ENCODE data around the gene ATP9A. TPM values are rescaled to one million over a fixed set of nuclear protein-coding genes. Genes with fewer than 3 reads are reported as not detected.

ATP9A gene
- total and polyA plus RNA-seq, 3 donors from 2014 or later: 46.4 to 128 (median 89.3) TPM

DNA sequence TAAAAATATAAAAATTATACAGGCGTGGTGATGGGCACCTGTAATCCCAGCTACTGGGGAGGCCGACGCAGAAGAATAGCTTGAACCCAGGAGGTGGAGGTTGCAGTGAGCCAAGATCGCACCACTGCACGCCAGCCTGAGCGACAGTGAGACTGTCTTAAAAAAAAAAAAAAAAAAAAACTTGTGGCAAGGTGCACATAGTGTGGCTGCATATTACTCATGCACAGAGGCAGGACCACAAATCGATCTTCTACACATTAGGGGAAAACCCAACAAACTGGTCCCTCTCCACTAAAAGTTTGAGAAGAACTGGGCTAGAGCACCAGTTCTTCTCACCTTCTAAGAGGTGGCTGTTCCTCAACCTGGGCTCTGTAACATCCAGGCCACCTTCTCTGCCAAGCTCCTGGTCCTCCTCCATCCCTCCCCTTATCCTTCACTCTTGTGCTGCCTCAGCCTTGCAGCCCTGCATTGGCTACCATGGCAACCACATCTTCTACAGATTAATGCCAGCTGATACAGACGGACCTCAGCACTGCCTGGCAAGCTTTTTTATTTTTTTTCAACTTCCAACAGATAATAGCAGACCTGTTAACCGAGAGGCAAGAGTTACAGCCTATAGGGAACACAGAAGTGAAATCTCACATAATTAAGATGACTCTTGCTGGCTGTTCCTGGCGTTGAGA, 88.0 kb downstream of the ATP9A start:
- intact Hi-C loops (cut with DNase I; ENCODE audit: low total_unique reads): no loop called here
- no peak for TF ChIP-seq POLR2A (IDR thresholded peaks at IDR 0.05)
- TF ChIP-seq, protein P1, sequence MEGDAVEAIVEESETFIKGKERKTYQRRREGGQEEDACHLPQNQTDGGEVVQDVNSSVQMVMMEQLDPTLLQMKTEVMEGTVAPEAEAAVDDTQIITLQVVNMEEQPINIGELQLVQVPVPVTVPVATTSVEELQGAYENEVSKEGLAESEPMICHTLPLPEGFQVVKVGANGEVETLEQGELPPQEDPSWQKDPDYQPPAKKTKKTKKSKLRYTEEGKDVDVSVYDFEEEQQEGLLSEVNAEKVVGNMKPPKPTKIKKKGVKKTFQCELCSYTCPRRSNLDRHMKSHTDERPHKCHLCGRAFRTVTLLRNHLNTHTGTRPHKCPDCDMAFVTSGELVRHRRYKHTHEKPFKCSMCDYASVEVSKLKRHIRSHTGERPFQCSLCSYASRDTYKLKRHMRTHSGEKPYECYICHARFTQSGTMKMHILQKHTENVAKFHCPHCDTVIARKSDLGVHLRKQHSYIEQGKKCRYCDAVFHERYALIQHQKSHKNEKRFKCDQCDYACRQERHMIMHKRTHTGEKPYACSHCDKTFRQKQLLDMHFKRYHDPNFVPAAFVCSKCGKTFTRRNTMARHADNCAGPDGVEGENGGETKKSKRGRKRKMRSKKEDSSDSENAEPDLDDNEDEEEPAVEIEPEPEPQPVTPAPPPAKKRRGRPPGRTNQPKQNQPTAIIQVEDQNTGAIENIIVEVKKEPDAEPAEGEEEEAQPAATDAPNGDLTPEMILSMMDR (IDR thresholded peaks at IDR 0.05): no peak
- 75 to 76% methylated on average over 10 of the region's 10 CpGs for WGBS, 2 donors
- Histone ChIP-seq H3K27ac (peak overlapping the region in 1 of 2 donors; percentile 84), H3K36me3 (ENCODE audit: low read depth, missing control alignments) (no peaks in the 10 kb centered on the region), H3K27me3 (no peaks in the 10 kb centered on the region), H3K4me1 (peaks cover 24% of the 10 kb centered on the region), H3K4me3 (no peak overlapping the region), H3K9me3 (no peaks in the 10 kb centered on the region)
- DNase-seq: no peak

DNA sequence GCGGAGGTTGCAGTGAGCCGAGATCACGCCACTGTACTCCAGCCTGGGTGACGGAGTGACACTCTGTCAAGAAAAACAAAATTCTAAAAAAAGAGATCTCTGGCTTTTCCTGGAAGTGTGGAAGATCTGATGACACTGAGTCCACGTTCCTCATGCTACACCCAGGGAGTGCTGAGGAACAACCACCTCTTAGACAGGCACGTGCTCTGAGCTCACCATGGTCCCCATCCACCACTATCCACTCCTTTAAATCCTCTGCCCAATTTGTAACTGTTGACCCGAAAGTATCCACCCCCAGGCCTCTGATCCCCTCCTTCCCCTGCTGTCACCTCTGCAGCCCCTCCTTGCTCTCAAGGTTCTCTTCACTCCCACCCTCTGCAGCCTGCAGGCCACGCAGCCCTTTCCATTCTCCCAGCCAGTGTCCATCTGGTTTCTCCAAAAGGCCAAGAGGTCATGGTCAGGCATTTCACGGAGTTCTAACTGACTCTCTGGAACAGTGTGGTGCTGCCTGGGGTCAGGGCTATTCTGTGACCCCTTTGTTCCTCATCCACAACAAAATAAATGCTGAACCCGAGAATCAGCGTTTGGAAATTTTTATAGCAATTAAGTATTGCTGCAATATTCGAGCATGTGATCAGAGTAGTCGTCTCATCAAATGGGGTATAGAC, 88.8 kb downstream of the ATP9A start:
- TF ChIP-seq, protein P1 (IDR thresholded peaks at IDR 0.05): no peak
- TF ChIP-seq POLR2A (IDR thresholded peaks at IDR 0.05): no peak
- H3K36me3 ChIP-seq (ENCODE audit: low read depth, missing control alignments): no peaks in the 10 kb centered on the region
- H3K27me3 ChIP-seq: no peaks in the 10 kb centered on the region
- no peaks in the 10 kb centered on the region for H3K9me3 ChIP-seq
- peak overlapping the region; percentile 79 to 84 for H3K27ac ChIP-seq
- WGBS, 2 donors: 48 to 55% methylated on average over 13 of the region's 13 CpGs
- peak; percentile 76 for DNase-seq
- H3K4me3 ChIP-seq: no peak overlapping the region
- H3K4me1 ChIP-seq: peaks cover 24% of the 10 kb centered on the region
- intact Hi-C loops (cut with DNase I; ENCODE audit: low total_unique reads): no loop called here

DNA sequence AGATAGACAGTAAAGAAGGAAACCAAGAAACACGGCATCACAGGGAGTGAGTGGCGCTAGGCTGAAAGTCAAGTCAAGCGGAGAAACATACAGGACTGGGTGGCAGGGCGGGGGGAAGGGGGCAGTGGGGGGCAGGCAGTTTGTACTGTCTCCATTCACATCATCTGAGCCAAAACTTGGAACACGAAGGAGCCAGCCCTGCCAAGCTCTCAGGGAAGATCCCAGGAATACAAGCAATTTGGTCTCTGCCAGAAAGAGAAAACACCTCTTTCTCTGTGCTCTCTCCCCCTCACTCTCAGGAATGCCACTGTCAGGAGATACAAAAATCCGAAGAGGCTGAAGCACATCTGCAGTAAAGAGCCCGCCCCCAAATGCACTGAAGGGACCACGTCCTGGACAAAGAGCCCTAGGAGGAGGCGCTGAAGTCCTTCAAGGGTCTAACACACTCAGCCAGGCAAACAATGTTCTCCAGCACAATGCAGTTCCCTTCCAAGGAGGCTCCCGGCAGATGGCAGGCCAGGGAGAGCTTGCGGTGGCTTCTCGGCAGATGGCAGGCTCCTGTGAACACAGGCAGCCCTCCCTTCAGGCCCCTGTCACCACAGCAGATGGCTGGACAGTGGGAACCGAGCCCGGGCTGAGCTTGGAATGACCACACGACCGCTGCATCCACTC, 90.0 kb downstream of the ATP9A start:
- WGBS, 2 donors: 35 to 65% methylated on average over 9 to 16 of the region's 16 CpGs
- TF ChIP-seq, protein P1 (IDR thresholded peaks at IDR 0.05): peak in 1 of 3 experiments; percentile 22
- no peak for TF ChIP-seq POLR2A (IDR thresholded peaks at IDR 0.05)
- H3K36me3 ChIP-seq (ENCODE audit: low read depth, missing control alignments): no peaks in the 10 kb centered on the region

DNA sequence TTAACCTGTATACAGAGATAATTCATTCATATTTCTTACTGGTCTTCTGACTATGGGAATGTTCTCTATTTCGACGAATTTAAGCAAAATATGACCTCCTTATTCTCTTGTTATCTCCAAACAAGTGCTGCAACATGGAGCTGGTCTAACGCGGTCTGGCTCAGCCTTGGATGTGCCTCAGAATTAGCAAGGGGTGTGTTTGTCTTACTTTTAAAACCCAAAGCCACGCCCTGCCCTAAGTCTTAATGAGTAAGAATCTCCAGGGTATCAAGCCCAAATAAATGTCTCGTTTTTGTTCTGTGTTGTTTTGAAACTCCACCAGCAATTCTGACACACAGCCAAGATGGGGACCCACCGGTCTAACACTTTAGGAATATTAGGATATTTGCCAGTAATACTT, 99.2 kb downstream of the ATP9A start:
- no peak overlapping the region for H3K27ac ChIP-seq
- WGBS, 2 donors: 84 to 91% methylated on average over 7 of the region's 7 CpGs
- H3K4me3 ChIP-seq: no peak overlapping the region
- no peaks in the 10 kb centered on the region for H3K27me3 ChIP-seq
- intact Hi-C loops (cut with DNase I; ENCODE audit: low total_unique reads): no loop called here
- TF ChIP-seq POLR2A (IDR thresholded peaks at IDR 0.05): no peak
- TF ChIP-seq, protein P1 (IDR thresholded peaks at IDR 0.05): no peak
- DNase-seq: no peak
- H3K4me1 ChIP-seq: no peaks in the 10 kb centered on the region
- H3K36me3 ChIP-seq (ENCODE audit: low read depth, missing control alignments): no peaks in the 10 kb centered on the region
- H3K9me3 ChIP-seq: no peaks in the 10 kb centered on the region

More for the DNA sequence above, 90.0 kb downstream of the ATP9A start:
- Histone ChIP-seq H3K27ac (peak overlapping the region; percentile 79 to 84), H3K27me3 (no peaks in the 10 kb centered on the region), H3K4me3 (no peak overlapping the region), H3K4me1 (peaks cover 24% of the 10 kb centered on the region), H3K9me3 (no peaks in the 10 kb centered on the region)
- peak; percentile 80 for DNase-seq
- intact Hi-C loops (cut with DNase I; ENCODE audit: low total_unique reads): no loop called here

Data from testis (tissue), 3 donors.